Spleen (tissue), 11 donors: ENCODE results near the gene RTKN. TPM values are rescaled to one million over a fixed set of nuclear protein-coding genes. Genes with fewer than 3 reads are reported as not detected.
A peak's percentile ranks its signal among the peaks of the same experiment; 100 is the strongest.
"Not testable (repeated sequence)": the region's sequence is repeated elsewhere in the genome, so short reads cannot be mapped to it uniquely, and the experiment has no call there.

Experiments
- DNase-seq: peaks from one replicate; pipeline ENCODE4 v3.0.0-alpha.2; 2020
- H3K27ac ChIP-seq, 8 donors: fragments of 200-600 bp; sonication (generic) in 7 of 8; 1 replicate in 4 of 8; 2 replicates in 4 of 8; pipeline versions ENCODE4 v1.5.0 to v1.8.0; 2016 to 2021; ENCODE audit warnings: inconsistent platforms in 4 of 8, mild to moderate bottlenecking in 4 of 8, moderate library complexity in 1 of 8
- H3K27me3 ChIP-seq, 7 donors: fragments of 200-600 bp; sonication (generic) in 6 of 7; replicated peaks in 1 of 7; 1 replicate in 4 of 7; 2 replicates in 3 of 7; pipeline versions ENCODE4 v1.5.0 to v1.8.0; 2016 to 2021; ENCODE audit warnings: inconsistent platforms in 3 of 7, mild to moderate bottlenecking in 1 of 7
- H3K36me3 ChIP-seq, 6 donors: fragments of 200-600 bp; sonication (generic) in 5 of 6; 1 replicate in 4 of 6; 2 replicates in 2 of 6; pipeline versions ENCODE4 v1.5.0 to v1.8.0; 2016 to 2021; ENCODE audit warnings: inconsistent platforms in 2 of 6
- H3K4me1 ChIP-seq, 6 donors: fragments of 200-600 bp; sonication (generic) in 5 of 6; 1 replicate in 3 of 6; 2 replicates in 3 of 6; pipeline versions ENCODE4 v1.5.0 to v1.8.0; 2016 to 2021; ENCODE audit warnings: inconsistent platforms in 3 of 6
- H3K4me3 ChIP-seq, 8 donors: fragments of 200-600 bp; sonication (generic) in 7 of 8; 1 replicate in 4 of 8; 2 replicates in 4 of 8; pipeline versions ENCODE4 v1.5.0 to v1.8.0; 2016 to 2021; ENCODE audit warnings: inconsistent platforms in 4 of 8, mild to moderate bottlenecking in 4 of 8, moderate library complexity in 2 of 8
- H3K9me3 ChIP-seq, 8 donors: fragments of 200-600 bp; sonication (generic) in 7 of 8; 1 replicate in 4 of 8; 2 replicates in 4 of 8; pipeline versions ENCODE4 v1.5.0 to v1.8.0; 2016 to 2021; ENCODE audit warnings: inconsistent platforms in 4 of 8
- POLR2A ChIP-seq, 3 donors: fragments of 450-650 bp; IDR thresholded peaks; one replicate each; pipeline ENCODE4 v1.5.1; 2017; ENCODE audit warnings: antibody characterized with exemption in 3 of 3, mild to moderate bottlenecking in 1 of 3
- POLR2AphosphoS5 ChIP-seq, 3 donors: sonication (generic); formaldehyde crosslinking; IDR thresholded peaks; one replicate each; pipeline ENCODE4 v1.5.1; 2017; ENCODE audit warnings: antibody characterized with exemption in 3 of 3
- WGBS, 5 donors: extraction: QIAGEN DNeasy Blood & Tissue Kit in 3 of 5; methylation state at CpG; one replicate each; pipeline versions ENCODE4 v1.1.5 to v1.1.7; 2013 to 2018; 5-methylcytosine and 5-hydroxymethylcytosine counted together
- intact Hi-C: fragments of 100-400 bp; cut with DNase I; formaldehyde crosslinking; loops from one replicate; pipeline ENCODE4 v1.15.0; 2023; ENCODE audit warnings: low total_unique reads
- polyA plus RNA-seq, 3 donors: library from polyadenylated mRNA; stranded (reverse); fragments of 200-250 nt; gene quantifications; one replicate each; pipeline ENCODE4 v1.2.1, GENCODE V29; 2013
- total RNA-seq, 7 donors: library from RNA; depleted of rRNA in 3 of 7; stranded (reverse); fragments of >200 nt in 3 of 7; fragmentation: NEBNext Ultra II Directional in 4 of 7; extraction: Animal tissue kit (Norgen Biotek cat#: 25700) in 4 of 7; gene quantifications; one replicate each; pipeline versions ENCODE4 v1.1.0 to v1.2.1, GENCODE V29; 2016 to 2021
- TF ChIP-seq, protein P1 (sequence below), 11 experiments: fragments of 200-600 bp in 7 of 11; fragments of 450-650 bp in 4 of 11; sonication (generic) in 4 of 11; IDR thresholded peaks in 8 of 11; conservative IDR thresholded peaks in 3 of 11; 1 replicate in 7 of 11; 2 replicates in 4 of 11; pipeline versions ENCODE4 v1.4.0 to v1.8.0; 2016 to 2021; ENCODE audit warnings: antibody characterized with exemption in 11 of 11, inconsistent platforms in 4 of 11, mild to moderate bottlenecking in 1 of 11
- donor health status: healthy with polysubstance abuse.
- donor health status: DM: no; HTN: no; CAD: no; lungs with moderate emphysema.
- donor health status: DM: no; HTN: no; CAD: no.
- donor health status: Bipolar disorder and iron deficiency.
- donor health status: healthy.
- donor health status: DM: no; HTN: no; CAD: no.
- donor health status: DM: yes; HTN: yes; CAD: no.

RTKN gene
- total and polyA plus RNA-seq, 10 donors, result 3.2 to 11.1 (median 7.1) TPM

DNA sequence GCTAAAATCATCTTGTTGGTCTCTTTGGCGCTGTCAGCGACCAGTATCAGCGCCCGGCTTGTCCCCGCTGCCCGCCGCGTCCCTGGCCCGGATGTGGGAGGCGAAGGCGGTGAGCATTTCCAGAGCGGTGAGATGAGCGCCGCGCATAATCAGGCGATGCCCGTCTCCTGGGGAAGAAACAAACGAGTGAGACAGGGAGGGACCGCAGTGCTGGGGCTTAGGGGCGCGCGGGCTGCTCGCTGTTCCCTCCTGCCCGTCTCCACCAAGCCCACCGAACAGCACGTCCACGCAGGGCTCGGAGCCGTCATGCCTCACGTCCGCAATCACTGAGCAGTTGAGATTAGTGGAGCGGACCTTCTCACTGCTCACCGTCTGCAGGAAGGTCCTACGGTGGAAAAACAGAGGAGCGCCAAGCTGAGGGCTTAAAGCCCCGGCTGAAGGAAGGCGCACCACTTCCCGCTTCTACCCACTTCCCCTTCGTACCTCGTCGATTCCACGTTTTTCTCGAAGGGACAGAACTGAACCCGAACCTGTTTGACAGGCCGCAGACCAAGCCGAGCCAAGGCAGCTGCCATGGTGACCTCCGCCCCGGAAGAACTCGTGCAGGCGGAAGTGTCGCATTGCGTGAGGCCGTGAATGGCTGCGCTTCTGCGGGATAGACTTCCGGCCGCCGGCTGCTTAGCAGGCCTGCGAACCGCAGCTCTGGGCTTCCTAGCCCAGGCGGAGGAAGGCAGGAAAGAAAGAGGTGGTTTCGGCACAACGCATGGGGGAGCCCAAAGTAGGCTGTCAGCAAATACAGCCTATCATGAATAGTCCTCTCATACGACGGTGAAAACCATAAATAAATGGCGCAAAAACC lies 30.6 kb upstream of the RTKN start, which contains the start of gene MRPL53:
Gene MRPL53 (minus strand): TSS at position 595 of the 859 bp plus-strand sequence. CDS start 20 bp downstream, at position 575.
- Histone ChIP-seq H3K36me3 (peaks cover 0 to 44% (median 19%) of the 10 kb centered on the region in 6 donors), H3K4me1 (peaks cover 18 to 43% (median 25%) of the 10 kb centered on the region in 6 donors), H3K9me3 (no peaks in the 10 kb centered on the region), H3K27ac (peak within 1 kb of the TSS; percentile 77 to 93 (median 91)), H3K27me3 (no peaks in the 10 kb centered on the region), H3K4me3 (peak within 1 kb of the TSS; percentile 54 to 78 (median 71))
- intact Hi-C loops, result no loop called here
- peak; percentile 78 to 92 (median 82) for TF ChIP-seq POLR2A (IDR thresholded peaks at IDR 0.05)
- TF ChIP-seq, protein P1, sequence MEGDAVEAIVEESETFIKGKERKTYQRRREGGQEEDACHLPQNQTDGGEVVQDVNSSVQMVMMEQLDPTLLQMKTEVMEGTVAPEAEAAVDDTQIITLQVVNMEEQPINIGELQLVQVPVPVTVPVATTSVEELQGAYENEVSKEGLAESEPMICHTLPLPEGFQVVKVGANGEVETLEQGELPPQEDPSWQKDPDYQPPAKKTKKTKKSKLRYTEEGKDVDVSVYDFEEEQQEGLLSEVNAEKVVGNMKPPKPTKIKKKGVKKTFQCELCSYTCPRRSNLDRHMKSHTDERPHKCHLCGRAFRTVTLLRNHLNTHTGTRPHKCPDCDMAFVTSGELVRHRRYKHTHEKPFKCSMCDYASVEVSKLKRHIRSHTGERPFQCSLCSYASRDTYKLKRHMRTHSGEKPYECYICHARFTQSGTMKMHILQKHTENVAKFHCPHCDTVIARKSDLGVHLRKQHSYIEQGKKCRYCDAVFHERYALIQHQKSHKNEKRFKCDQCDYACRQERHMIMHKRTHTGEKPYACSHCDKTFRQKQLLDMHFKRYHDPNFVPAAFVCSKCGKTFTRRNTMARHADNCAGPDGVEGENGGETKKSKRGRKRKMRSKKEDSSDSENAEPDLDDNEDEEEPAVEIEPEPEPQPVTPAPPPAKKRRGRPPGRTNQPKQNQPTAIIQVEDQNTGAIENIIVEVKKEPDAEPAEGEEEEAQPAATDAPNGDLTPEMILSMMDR (IDR thresholded peaks at IDR 0.05 in 8 of 11, conservative IDR thresholded peaks at IDR 0.05 in 3 of 11), result peak in 3 of 11 experiments; percentile 10 to 31 (median 20)
- TF ChIP-seq POLR2AphosphoS5 (IDR thresholded peaks at IDR 0.05), result peak; percentile 99 to 100 (median 99)
- DNase-seq, result peak; percentile 98
- WGBS, 5 donors, result 0 to 1% (median 0%) methylated on average over 55 to 66 of the region's 66 CpGs

DNA sequence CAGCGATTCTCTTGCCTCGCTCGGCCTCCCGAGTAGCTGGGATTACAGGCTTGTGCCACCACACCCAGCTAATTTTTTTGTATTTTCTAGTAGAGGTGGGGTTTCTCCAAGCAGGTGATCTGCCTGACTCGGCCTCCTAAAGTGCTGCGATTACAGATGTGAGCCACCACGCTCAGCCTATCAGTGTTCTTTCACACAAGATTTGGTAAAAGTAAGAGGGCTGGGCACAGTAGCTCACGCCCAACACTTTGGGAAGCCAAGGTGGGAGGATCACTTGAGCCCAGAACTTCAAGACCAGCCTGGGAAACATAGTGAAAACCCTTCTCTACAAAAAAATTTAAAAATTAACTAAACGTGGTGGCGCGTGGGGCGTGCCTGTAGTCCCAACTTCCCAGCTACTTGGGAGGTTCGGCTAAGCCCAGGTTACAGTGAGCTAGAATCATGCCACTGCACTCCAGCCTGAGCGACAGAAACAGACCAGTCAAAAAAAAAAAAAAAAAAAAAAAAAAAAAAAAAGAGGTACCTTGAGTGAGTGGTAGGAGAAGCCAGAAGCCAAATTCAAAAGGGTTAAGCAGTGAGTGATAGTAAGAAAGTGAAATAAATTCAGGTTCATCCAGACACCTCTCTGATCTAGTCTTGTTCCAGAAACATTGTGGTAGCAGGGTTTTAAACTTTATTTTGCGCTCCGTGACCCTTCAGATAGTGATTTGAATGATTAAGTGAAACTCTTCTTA lies 29.8 kb upstream of the RTKN start:
- Histone ChIP-seq H3K27me3 (no peaks in the 10 kb centered on the region), H3K4me1 (peaks cover 18 to 38% (median 27%) of the 10 kb centered on the region in 6 donors), H3K4me3 (peak overlapping the region; percentile 54 to 78 (median 71)), H3K27ac (peak overlapping the region; percentile 77 to 93 (median 91)), H3K9me3 (no peaks in the 10 kb centered on the region), H3K36me3 (peaks cover 0 to 36% (median 18%) of the 10 kb centered on the region in 6 donors)
- TF ChIP-seq, protein P1 (IDR thresholded peaks at IDR 0.05 in 8 of 11, conservative IDR thresholded peaks at IDR 0.05 in 3 of 11), result no peak
- TF ChIP-seq POLR2AphosphoS5 (IDR thresholded peaks at IDR 0.05) (no peak), POLR2A (IDR thresholded peaks at IDR 0.05) (no peak)
- peak; percentile 61 for DNase-seq
- intact Hi-C loops, result no loop called here
- WGBS, 5 donors, result 63 to 67% (median 65%) methylated on average over 16 of the region's 16 CpGs

DNA sequence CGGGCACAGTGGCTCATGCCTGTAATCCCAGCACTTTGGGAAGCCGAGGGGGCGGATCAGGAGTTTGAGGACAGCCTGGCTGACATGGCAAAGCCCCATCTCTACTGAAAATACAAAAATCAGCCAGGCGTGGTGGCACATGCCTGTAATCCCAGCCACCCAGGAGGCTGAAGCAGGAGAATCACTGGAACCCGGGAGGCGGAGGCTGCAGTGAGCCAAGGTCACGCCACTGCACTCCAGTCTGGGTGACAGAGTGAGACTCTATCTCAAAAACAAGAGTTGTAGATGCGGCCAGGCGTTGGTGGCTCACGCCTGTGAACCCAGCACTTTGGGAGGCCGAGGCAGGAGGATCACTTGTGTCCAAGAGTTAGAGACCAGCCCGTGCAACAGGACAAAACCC lies 29.0 kb upstream of the RTKN start:
- peak overlapping the region in 2 of 8 donors; percentile 4 to 35 for H3K27ac ChIP-seq
- peaks cover 18 to 43% (median 34%) of the 10 kb centered on the region in 6 donors for H3K4me1 ChIP-seq
- intact Hi-C loops, H3K9me3 ChIP-seq, H3K27me3 ChIP-seq, H3K4me3 ChIP-seq: not testable (repeated sequence)
- WGBS, 5 donors, result 94 to 97% (median 95%) methylated on average over 12 of the region's 12 CpGs
- peak; percentile 68 for DNase-seq
- peaks cover 0 to 29% (median 18%) of the 10 kb centered on the region in 6 donors for H3K36me3 ChIP-seq

- WGBS, 5 donors, result 0 to 14% (median 6%) methylated on average over 5 to 13 of the region's 13 CpGs
- peak overlapping the region in 7 of 8 donors; percentile 77 to 95 (median 92) for H3K27ac ChIP-seq
- no peak for TF ChIP-seq POLR2A (IDR thresholded peaks at IDR 0.05)
- TF ChIP-seq, protein P1 (IDR thresholded peaks at IDR 0.05 in 8 of 11, conservative IDR thresholded peaks at IDR 0.05 in 3 of 11), result no peak
- TF ChIP-seq POLR2AphosphoS5 (IDR thresholded peaks at IDR 0.05), result no peak
- intact Hi-C loops, result no loop called here
- H3K36me3 ChIP-seq, result peaks cover 0 to 35% (median 20%) of the 10 kb centered on the region in 6 donors
- H3K4me1 ChIP-seq, result peaks cover 10 to 56% (median 32%) of the 10 kb centered on the region in 6 donors
- DNase-seq, result no peak
- peak overlapping the region; percentile 71 to 98 (median 92) for H3K4me3 ChIP-seq
- no peaks in the 10 kb centered on the region for H3K27me3 ChIP-seq
- H3K9me3 ChIP-seq, result no peaks in the 10 kb centered on the region
Measured at GRCh38 chr2:74464406-74464805, 22.7 kb upstream of the RTKN start.
